Upper lobe of right lung (tissue), 1 donor: ENCODE data around the gene GALNT6. TPM values are rescaled to one million over a fixed set of nuclear protein-coding genes. Genes with fewer than 3 reads are reported as not detected.
A peak's percentile ranks its signal among the peaks of the same experiment; 100 is the strongest.

ENCODE experiments used
- ATAC-seq: fragments of 200-7000 bp; cut with Tn5 transposase; one replicate; pipeline ENCODE4 v1.9.1; 2020; ENCODE audit warnings: mild to moderate bottlenecking, moderate library complexity
- DNase-seq: peaks from one replicate; pipeline ENCODE4 v3.0.0-alpha.2; 2020
- H3K27ac ChIP-seq: fragments of 200-600 bp; one replicate; pipeline ENCODE4 v1.8.0; 2022
- H3K27me3 ChIP-seq: fragments of 200-600 bp; one replicate; pipeline ENCODE4 v1.8.0; 2022; ENCODE audit warnings: mild to moderate bottlenecking
- H3K36me3 ChIP-seq: fragments of 200-600 bp; one replicate; pipeline ENCODE4 v1.8.0; 2022
- H3K4me1 ChIP-seq: fragments of 200-600 bp; one replicate; pipeline ENCODE4 v1.8.0; 2022
- H3K4me3 ChIP-seq: fragments of 200-600 bp; one replicate; pipeline ENCODE4 v1.8.0; 2022; ENCODE audit warnings: mild to moderate bottlenecking
- H3K9me3 ChIP-seq: fragments of 200-600 bp; one replicate; pipeline ENCODE4 v1.8.0; 2022
- CTCF ChIP-seq: fragments of 200-600 bp; IDR thresholded peaks from one replicate; pipeline ENCODE4 v1.8.0; 2022; ENCODE audit warnings: antibody characterized with exemption
- intact Hi-C: fragments of 100-400 bp; cut with DNase I; formaldehyde crosslinking; loops from one replicate; pipeline ENCODE4 v1.11.0; 2022
- total RNA-seq: library from RNA; stranded (reverse); fragmentation: NEBNext Ultra II Directional; extraction: Animal tissue kit (Norgen Biotek cat#: 25700); gene quantifications from one replicate; pipeline ENCODE4 v1.2.1, GENCODE V29; 2021
- donor health status: DM: no; HTN: yes; CAD: no; lungs with severe emphysema.

Gene GALNT6
- total RNA-seq, 1 donor from 2014 or later: 16.6 TPM

GRCh38 chr12:51324953-51325352, 66.3 kb downstream of the GALNT6 start:
- DNase-seq: no peak

GRCh38 chr12:51323966-51324895, 67.0 kb downstream of the GALNT6 start, which contains the start of gene BIN2:
TSS of gene BIN2 (minus strand) at chr12:51324174. CDS start at chr12:51324102, 72 bp downstream.
- peak within 1 kb of the TSS; percentile 90 for H3K27ac ChIP-seq
- H3K4me1 ChIP-seq: peaks cover 26% of the 10 kb centered on the region
- H3K27me3 ChIP-seq: no peaks in the 10 kb centered on the region
- no peak for TF ChIP-seq CTCF
- peak; percentile 85 for ATAC-seq
- H3K4me3 ChIP-seq: peak within 1 kb of the TSS; percentile 50
- intact Hi-C loops: no loop called here
- no peaks in the 10 kb centered on the region for H3K9me3 ChIP-seq
- DNase-seq: peak; percentile 87
- H3K36me3 ChIP-seq: no peaks in the 10 kb centered on the region

More at GRCh38 chr12:51324953-51325352, 66.3 kb downstream of the GALNT6 start:
- H3K36me3 ChIP-seq: no peaks in the 10 kb centered on the region
- H3K27me3 ChIP-seq: no peaks in the 10 kb centered on the region
- H3K4me1 ChIP-seq: peaks cover 26% of the 10 kb centered on the region
- no peak overlapping the region for H3K27ac ChIP-seq
- no peak for ATAC-seq
- no peaks in the 10 kb centered on the region for H3K9me3 ChIP-seq
- no peak overlapping the region for H3K4me3 ChIP-seq
- intact Hi-C loops: no loop called here
- no peak for TF ChIP-seq CTCF

- ATAC-seq (peak; percentile 7), DNase-seq (no peak)
- peak overlapping the region; percentile 50 for H3K4me3 ChIP-seq
- H3K4me1 ChIP-seq: peaks cover 30% of the 10 kb centered on the region
- H3K36me3 ChIP-seq: no peaks in the 10 kb centered on the region
- H3K27me3 ChIP-seq: no peaks in the 10 kb centered on the region
- H3K9me3 ChIP-seq: no peaks in the 10 kb centered on the region
- peak overlapping the region; percentile 90 for H3K27ac ChIP-seq
- no peak for TF ChIP-seq CTCF
- intact Hi-C loops: no loop called here
Observed at GRCh38 chr12:51323317-51323960, 67.8 kb downstream of the GALNT6 start.

GRCh38 chr12:51322452-51322851, 68.8 kb downstream of the GALNT6 start:
- intact Hi-C loops: no loop called here
- H3K27me3 ChIP-seq: no peaks in the 10 kb centered on the region
- TF ChIP-seq CTCF: no peak
- DNase-seq: no peak
- H3K9me3 ChIP-seq: no peaks in the 10 kb centered on the region
- no peaks in the 10 kb centered on the region for H3K36me3 ChIP-seq
- H3K4me1 ChIP-seq: peaks cover 30% of the 10 kb centered on the region
- H3K4me3 ChIP-seq: peak overlapping the region; percentile 50
- H3K27ac ChIP-seq: peak overlapping the region; percentile 90
- peak; percentile 48 for ATAC-seq

GRCh38 chr12:51321882-51322281, 69.3 kb downstream of the GALNT6 start:
- peak overlapping the region; percentile 50 for H3K4me3 ChIP-seq
- intact Hi-C loops: no loop called here
- H3K27me3 ChIP-seq: no peaks in the 10 kb centered on the region
- peaks cover 24% of the 10 kb centered on the region for H3K4me1 ChIP-seq
- no peaks in the 10 kb centered on the region for H3K36me3 ChIP-seq
- peak overlapping the region; percentile 90 for H3K27ac ChIP-seq
- ATAC-seq (no peak), DNase-seq (no peak)
- TF ChIP-seq CTCF: no peak
- H3K9me3 ChIP-seq: no peaks in the 10 kb centered on the region
